H1 (cell line): ENCODE data around the gene HIVEP3. TPM values are rescaled to one million over a fixed set of nuclear protein-coding genes. Genes with fewer than 3 reads are reported as not detected.

Experiments
- BRCA1 ChIP-seq: IDR thresholded peaks from 2 replicates; pipeline ENCODE4 v1.6.1; 2012; ENCODE audit warnings: low read depth, low read length, improper control_type of control experiment
- CHD7 ChIP-seq: fragments of 300-600 bp; sonication (generic); IDR thresholded peaks from 2 replicates; pipeline ENCODE4 v1.7.1; 2012; ENCODE audit warnings: low read length, moderate library complexity, mild to moderate bottlenecking, inconsistent platforms; ENCODE audit not compliant: insufficient replicate concordance
- polyA plus RNA-seq, 7 experiments: library from polyadenylated mRNA; depleted of rRNA in 3 of 7; stranded (reverse) in 5 of 7; unstranded in 2 of 7; fragments of >200 nt in 5 of 7; fragments of 200-250 nt in 2 of 7; gene quantifications; 1 replicate in 5 of 7; 2 replicates in 1 of 7; 4 replicates in 1 of 7; pipeline versions ENCODE4 v1.2.1 to v1.2.3, GENCODE V29; 2011 to 2013; ENCODE audit warnings: missing spikeins in 2 of 7, mixed read lengths in 2 of 7
- total RNA-seq: library from RNA; stranded (reverse); fragmentation: NEBNext Ultra II Directional; extraction: Animal tissue kit (Norgen Biotek cat#: 25700); gene quantifications from 2 replicates; pipeline ENCODE4 v1.2.1, GENCODE V29; 2021

The HIVEP3 gene
- total and polyA plus RNA-seq, 2 of the 8 experiments (the other 6 are each of a cell fraction or from before 2014, with no cell fraction given) = 0.24 to 0.69 TPM

DNA sequence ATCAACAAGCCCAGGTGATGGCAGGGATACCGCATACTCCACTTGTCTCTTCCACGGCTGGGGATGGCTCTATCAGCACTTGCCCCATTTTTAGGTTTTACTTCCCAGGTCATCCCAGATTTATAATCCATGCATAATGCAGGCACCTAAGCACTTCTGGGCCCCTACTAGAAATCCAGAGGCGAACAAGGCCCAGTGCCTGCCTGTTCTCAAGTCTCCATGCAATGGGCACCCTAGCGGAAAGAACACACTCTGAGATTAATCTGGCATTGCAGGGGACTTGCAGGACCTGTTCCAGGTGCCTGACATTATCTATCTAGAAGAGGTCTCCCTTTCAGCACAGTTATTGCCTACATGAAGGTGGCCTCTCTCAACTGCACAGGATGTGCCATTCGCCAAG is 39.8 kb downstream of the HIVEP3 start (continued):
- TF ChIP-seq CHD7 (no peak), BRCA1 (no peak)
